ENCODE measurements around the gene LRMDA. TPM values are rescaled to one million over a fixed set of nuclear protein-coding genes. Genes with fewer than 3 reads are reported as not detected.
A peak's percentile ranks its signal among the peaks of the same experiment; 100 is the strongest.

Gene LRMDA
- total and polyA plus RNA-seq, 2 of the 4 experiments (the other 2 are of a cell fraction): 0.07 TPM; not detected in 1

GRCh38 chr10:75865413-75866299 lies 434.2 kb downstream of the LRMDA start:
- H3K9me3 ChIP-seq (ENCODE audit: control insufficient read depth, insufficient read depth, low read length): no peaks in the 10 kb centered on the region
- no peak overlapping the region for H2BK15ac ChIP-seq (ENCODE audit: low read depth, low read length)
- no peaks in the 10 kb centered on the region; the same call in none of the 2 replicates for H3K27me3 ChIP-seq (ENCODE audit: control insufficient read depth, insufficient read depth, low read length)
- no peaks in the 10 kb centered on the region for H4K20me1 ChIP-seq (ENCODE audit: insufficient read depth, low read length)
- no CpG with 5 or more reads among the region's 4 CpGs for WGBS, 2 experiments (ENCODE audit: extremely low coverage in 2 of 2, insufficient read length in 1 of 2)
- no TSS peak for BruUV-seq (replicated peaks)
- H3K23ac ChIP-seq (ENCODE audit: low read depth, low read length): no peak overlapping the region
- H3K4ac ChIP-seq (ENCODE audit: low read depth, low read length): no peak overlapping the region
- no peak overlapping the region for H3K4me2 ChIP-seq (ENCODE audit: low read depth, low read length)
- in situ Hi-C loops (cut with MboI; ENCODE audit: low sequenced_read_pairs): no loop called here
- no peaks in the 10 kb centered on the region for H3K9me1 ChIP-seq (ENCODE audit: insufficient read depth, low read length)
- CTCF ChIA-PET: no interaction called here
- intact Hi-C loops (cut with micrococcal nuclease): no loop called here
- H2AK9ac ChIP-seq (replicated peaks; ENCODE audit: low read depth, low read length, poor library complexity): no peak overlapping the region
- dilution Hi-C loops (cut with HindIII; ENCODE audit: low sequenced_read_pairs, unreplicated experiment): no loop called here
- no peak overlapping the region for H3K27ac ChIP-seq (ENCODE audit: insufficient read depth, low read length)
- H4K5ac ChIP-seq (ENCODE audit: low read depth, low read length): no peak overlapping the region
- no peaks in the 10 kb centered on the region for H3K4me1 ChIP-seq (ENCODE audit: control insufficient read depth, insufficient read depth, low read length)
- ATAC-seq (ENCODE audit: low read depth) (no peak), DNase-seq (no peak)
- no peak overlapping the region for H2BK120ac ChIP-seq (ENCODE audit: low read depth, low read length)
- no peak overlapping the region for H3K9ac ChIP-seq (ENCODE audit: low read depth, low read length)
- no peaks in the 10 kb centered on the region for H3K36me3 ChIP-seq (ENCODE audit: control insufficient read depth, insufficient read depth, low read length)
- no peak overlapping the region for H2AK5ac ChIP-seq (ENCODE audit: low read depth, low read length)
- H4K8ac ChIP-seq (ENCODE audit: low read depth in 2 of 2, low read length in 2 of 2): no peak overlapping the region
- no peak overlapping the region for H3K4me3 ChIP-seq (ENCODE audit: insufficient read depth, low read depth, low read length)
- no peak overlapping the region for H3K18ac ChIP-seq (ENCODE audit: low read depth, low read length)
- no peaks in the 10 kb centered on the region for H3K79me1 ChIP-seq (ENCODE audit: low read depth in 1 of 2, low read length in 2 of 2)
- H2AFZ ChIP-seq (replicated peaks; ENCODE audit: low read length, poor library complexity): no peak overlapping the region
- H2BK5ac ChIP-seq (ENCODE audit: low read depth, low read length, poor library complexity, severe bottlenecking): no peak overlapping the region
- H4K91ac ChIP-seq (ENCODE audit: insufficient read depth, low read depth, low read length): no peak overlapping the region
- POLR2A ChIA-PET (ENCODE audit: unreplicated experiment): no interaction called here
- no peak overlapping the region for H3K14ac ChIP-seq (replicated peaks; ENCODE audit: low read depth, low read length)
- TF ChIP-seq CEBPB (IDR thresholded peaks at IDR 0.05; ENCODE audit: low read depth, low read length) (no peak), MAFK (IDR thresholded peaks at IDR 0.05; ENCODE audit: low read depth, low read length) (peak; percentile 37; the same call in 1 of the 2 replicates)
- H2BK20ac ChIP-seq (ENCODE audit: low read depth, low read length): no peak overlapping the region
- H3K56ac ChIP-seq (ENCODE audit: extremely low read depth, insufficient read depth, low read length): no peak overlapping the region

Measured in IMR-90 (cell line).